PC-9 (cell line): ENCODE measurements around the gene CST7. TPM values are rescaled to one million over a fixed set of nuclear protein-coding genes. Genes with fewer than 3 reads are reported as not detected.

Experiments
- BruUV-seq: library from RNA; stranded (reverse); fragments of 400-500 nt; replicated peaks from 2 replicates; lab custom pipeline; 2021; lab: Mats Ljungman, UMichigan
- CTCF ChIA-PET: fragments of 300-600 bp; sonication (Branson Sonifier 250); formaldehyde crosslinking; loops from one replicate; lab custom pipeline; 2022; ENCODE audit warnings: antibody characterized with exemption; lab: Charles Lee
- POLR2A ChIA-PET: fragments of 300-600 bp; sonication (Branson Sonifier 250); formaldehyde crosslinking; loops from one replicate; lab custom pipeline; 2022; ENCODE audit warnings: antibody characterized with exemption; ENCODE audit not compliant: unreplicated experiment; lab: Charles Lee
- DNase-seq, 2 experiments: peaks; one replicate each; pipeline versions ENCODE4 v3.0.0 to v3.0.0-alpha.2; 2015 to 2022; ENCODE audit warnings: mixed read lengths in 1 of 2
- H2AFZ ChIP-seq: fragments of 200-600 bp; sonication (generic); 2 replicates; pipeline ENCODE4 v1.8.1; 2017; ENCODE audit warnings: antibody characterized with exemption
- H3F3A ChIP-seq: fragments of 200-600 bp; sonication (generic); 2 replicates; pipeline ENCODE4 v1.8.1; 2017; ENCODE audit warnings: antibody characterized with exemption, mild to moderate bottlenecking, low read depth; ENCODE audit not compliant: insufficient read depth
- H3K27ac ChIP-seq: fragments of 200-600 bp; sonication (generic); 2 replicates; pipeline ENCODE4 v1.6.1; 2016; ENCODE audit warnings: mixed run types
- H3K27me3 ChIP-seq: fragments of 200-600 bp; sonication (generic); 2 replicates; pipeline ENCODE4 v1.6.1; 2016; ENCODE audit warnings: low read depth, mixed run types; ENCODE audit not compliant: insufficient read depth
- H3K36me3 ChIP-seq: fragments of 200-600 bp; sonication (generic); 2 replicates; pipeline ENCODE4 v1.6.1; 2016; ENCODE audit warnings: low read depth, mixed run types
- H3K4me1 ChIP-seq: fragments of 200-600 bp; sonication (generic); replicated peaks from 2 replicates; pipeline ENCODE4 v1.6.1; 2016; ENCODE audit warnings: mixed run types; ENCODE audit not compliant: insufficient read depth
- H3K4me2 ChIP-seq: fragments of 200-600 bp; sonication (generic); 2 replicates; pipeline ENCODE4 v1.6.1; 2017; ENCODE audit warnings: mixed run types
- H3K4me3 ChIP-seq: fragments of 200-600 bp; sonication (generic); 2 replicates; pipeline ENCODE4 v1.6.1; 2016; ENCODE audit warnings: mixed run types
- H3K79me2 ChIP-seq: fragments of 200-600 bp; sonication (generic); 2 replicates; pipeline ENCODE4 v1.6.1; 2017; ENCODE audit warnings: low read depth, mixed run types
- H3K9me2 ChIP-seq: fragments of 200-600 bp; sonication (generic); 2 replicates; pipeline ENCODE4 v1.8.1; 2017; ENCODE audit warnings: mild to moderate bottlenecking; ENCODE audit not compliant: insufficient read depth
- H3K9me3 ChIP-seq: fragments of 200-600 bp; sonication (generic); 2 replicates; pipeline ENCODE4 v1.8.1; 2016; ENCODE audit warnings: low read depth; ENCODE audit not compliant: insufficient read depth
- H4K20me1 ChIP-seq: fragments of 200-600 bp; sonication (generic); 2 replicates; pipeline ENCODE4 v1.8.1; 2017; ENCODE audit not compliant: insufficient read depth
- CTCF ChIP-seq: fragments of 200-600 bp; sonication (generic); conservative IDR thresholded peaks from 2 replicates; pipeline ENCODE4 v1.6.1; 2017; ENCODE audit warnings: mixed run types, antibody characterized with exemption, mild to moderate bottlenecking, moderate library complexity
- EZH2 ChIP-seq: fragments of 200-600 bp; sonication (generic); IDR thresholded peaks from 2 replicates; pipeline ENCODE4 v1.8.0; 2017; ENCODE audit warnings: antibody characterized with exemption, low read depth
- intact Hi-C: fragments of 100-400 bp; cut with micrococcal nuclease; formaldehyde crosslinking; loops from one replicate; pipeline ENCODE4 v1.10.0; 2022; ENCODE audit not compliant: unreplicated experiment
- total RNA-seq: library from RNA; stranded (reverse); gene quantifications from 2 replicates; pipeline ENCODE4 v1.2.3, GENCODE V29; 2021

Gene CST7
- total RNA-seq, 1 experiment from 2014 or later: not detected

GRCh38 chr20:24977797-24978196, 28.7 kb downstream of the CST7 start:
- Histone ChIP-seq H3K79me2 (no peaks in the 10 kb centered on the region), H3K4me2 (no peak overlapping the region), H3K9me3 (peaks cover 10% of the 10 kb centered on the region; the same call in 1 of the 2 replicates), H3K36me3 (peaks cover 32% of the 10 kb centered on the region), H3K27ac (no peak overlapping the region), H3F3A (no peaks in the 10 kb centered on the region), H2AFZ (no peak overlapping the region), H3K4me1 (no peaks in the 10 kb centered on the region), H3K27me3 (no peaks in the 10 kb centered on the region), H3K9me2 (no peaks in the 10 kb centered on the region), H3K4me3 (no peak overlapping the region), H4K20me1 (no peaks in the 10 kb centered on the region)
- intact Hi-C loops: no loop called here
- CTCF ChIA-PET: no interaction called here
- no TSS peak for BruUV-seq
- DNase-seq: no peak
- TF ChIP-seq EZH2 (no peak), CTCF (no peak)
- POLR2A ChIA-PET: no interaction called here

- CTCF ChIA-PET: interaction anchor here (0.6 kb wide), 1 partner anchor 17 kb away, joined by 4 read pairs; no protein-coding TSS in a partner anchor
Measured at GRCh38 chr20:24978513-24978912, 29.4 kb downstream of the CST7 start.

GRCh38 chr20:24979036-24979960, 30.2 kb downstream of the CST7 start:
- ChIA-PET CTCF (interaction anchor here (0.6 kb wide), 1 partner anchor 17 kb away, joined by 4 read pairs; no protein-coding TSS in a partner anchor), POLR2A (no interaction called here)
- no TSS peak for BruUV-seq
- H4K20me1 ChIP-seq: no peaks in the 10 kb centered on the region
- peaks cover 35% of the 10 kb centered on the region for H3K36me3 ChIP-seq
- H3K9me2 ChIP-seq: no peaks in the 10 kb centered on the region
- no peaks in the 10 kb centered on the region for H3F3A ChIP-seq
- H2AFZ ChIP-seq: no peak overlapping the region
- H3K4me2 ChIP-seq: no peak overlapping the region
- no peak for DNase-seq
- no peak overlapping the region for H3K27ac ChIP-seq
- H3K27me3 ChIP-seq: no peaks in the 10 kb centered on the region
- intact Hi-C loops: no loop called here
- TF ChIP-seq CTCF: no peak
- no peak for TF ChIP-seq EZH2
- no peaks in the 10 kb centered on the region for H3K79me2 ChIP-seq
- peaks cover 10% of the 10 kb centered on the region; the same call in 1 of the 2 replicates for H3K9me3 ChIP-seq
- H3K4me3 ChIP-seq: no peak overlapping the region
- no peaks in the 10 kb centered on the region for H3K4me1 ChIP-seq

More at GRCh38 chr20:24978513-24978912, 29.4 kb downstream of the CST7 start:
- Histone ChIP-seq H3K9me2 (no peaks in the 10 kb centered on the region), H3K4me1 (no peaks in the 10 kb centered on the region), H3K4me2 (no peak overlapping the region), H3K9me3 (peaks cover 10% of the 10 kb centered on the region; the same call in 1 of the 2 replicates), H3K79me2 (no peaks in the 10 kb centered on the region), H4K20me1 (no peaks in the 10 kb centered on the region), H3K4me3 (no peak overlapping the region), H3K36me3 (peaks cover 32% of the 10 kb centered on the region), H3K27me3 (no peaks in the 10 kb centered on the region), H3F3A (no peaks in the 10 kb centered on the region), H2AFZ (no peak overlapping the region), H3K27ac (no peak overlapping the region)
- no peak for DNase-seq
- no peak for TF ChIP-seq CTCF
- no peak for TF ChIP-seq EZH2
- intact Hi-C loops: no loop called here
- POLR2A ChIA-PET: no interaction called here
- BruUV-seq: no TSS peak
